Motor neuron (in vitro differentiated cells): Measurements from ENCODE around the gene ATXN10. TPM values are rescaled to one million over a fixed set of nuclear protein-coding genes. Genes with fewer than 3 reads are reported as not detected.

Source experiments
- ATAC-seq, 8 experiments: fragments of 200-7000 bp; cut with Tn5 transposase; replicated peaks in 6 of 8; 2 replicates each; pipeline ENCODE4 v1.8.0; 2021; ENCODE audit warnings: mild to moderate bottlenecking in 8 of 8, moderate library complexity in 8 of 8
- H3K27ac ChIP-seq, 2 donors: fragments of 250-450 bp; sonication (Bioruptor Pico); 2 replicates each; pipeline ENCODE4 v1.9.0; 2021; ENCODE audit warnings: antibody characterized with exemption in 2 of 2, mild to moderate bottlenecking in 2 of 2, moderate library complexity in 1 of 2
- H3K4me1 ChIP-seq, 2 donors: fragments of 250-450 bp; sonication (Bioruptor Pico); replicated peaks in 1 of 2; 2 replicates each; pipeline ENCODE4 v1.6.1; 2021; ENCODE audit warnings: antibody characterized with exemption in 2 of 2, mild to moderate bottlenecking in 2 of 2, moderate library complexity in 1 of 2
- H3K4me3 ChIP-seq, 5 donors: fragments of 250-450 bp; sonication (Bioruptor Pico); 2 replicates each; pipeline ENCODE4 v1.9.0; 2021; ENCODE audit warnings: antibody characterized with exemption in 5 of 5, mild to moderate bottlenecking in 5 of 5, moderate library complexity in 4 of 5
- WGBS, 10 experiments: fragments of 450-650 bp; shearing (Covaris generic); methylation state at CpG; one replicate each; pipeline ENCODE4 v1.0.0; 2022; 5-methylcytosine and 5-hydroxymethylcytosine counted together
- in situ Hi-C, 9 experiments: fragments of 400-800 bp; cut with MboI; loops; one replicate each; pipeline ENCODE4 v1.15.0; 2021; ENCODE audit warnings: low sequenced_read_pairs in 9 of 9, low pct_unique_long_range_greater_than_20kb in 2 of 9; ENCODE audit not compliant: unreplicated experiment in 9 of 9
- total RNA-seq, 8 experiments: library from RNA; unstranded; fragments of 300-600 nt; gene quantifications; 2 replicates each; pipeline versions ENCODE4 v1.2.3 to v1.2.4, GENCODE V29; 2022

Gene ATXN10
- total RNA-seq, 8 experiments from 2014 or later, result 61.1 to 122 (median 89.1) TPM

DNA sequence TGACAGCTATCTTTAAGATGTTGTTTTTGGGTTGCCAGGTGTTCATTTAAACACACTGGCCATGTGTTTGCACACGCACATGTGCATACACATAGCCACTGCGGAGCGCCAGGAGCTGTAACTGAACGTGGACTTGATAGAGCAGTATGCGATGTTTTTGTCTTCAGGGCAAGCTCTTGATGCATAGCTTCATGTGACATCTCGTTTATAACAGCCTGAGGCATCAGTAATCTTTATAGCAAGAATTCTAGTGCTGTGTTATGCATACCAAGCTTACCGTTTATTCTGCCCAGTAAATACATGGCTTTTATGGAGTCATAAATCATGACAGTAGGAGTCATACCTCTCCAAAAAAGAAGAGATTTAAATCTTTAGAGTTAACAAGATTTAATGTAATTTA lies 87.0 kb downstream of the ATXN10 start:
- Histone ChIP-seq H3K4me1 (peaks cover 0 to 8% of the 10 kb centered on the region in 2 donors), H3K27ac (no peak overlapping the region), H3K4me3 (no peak overlapping the region)
- in situ Hi-C loops, result no loop called here
- ATAC-seq, result peak in 3 of 8 experiments; percentile 20 to 80 (median 48)
- 2 to 100% (median 87%) methylated on average over 1 to 7 of the region's 7 CpGs for WGBS, 10 experiments

DNA sequence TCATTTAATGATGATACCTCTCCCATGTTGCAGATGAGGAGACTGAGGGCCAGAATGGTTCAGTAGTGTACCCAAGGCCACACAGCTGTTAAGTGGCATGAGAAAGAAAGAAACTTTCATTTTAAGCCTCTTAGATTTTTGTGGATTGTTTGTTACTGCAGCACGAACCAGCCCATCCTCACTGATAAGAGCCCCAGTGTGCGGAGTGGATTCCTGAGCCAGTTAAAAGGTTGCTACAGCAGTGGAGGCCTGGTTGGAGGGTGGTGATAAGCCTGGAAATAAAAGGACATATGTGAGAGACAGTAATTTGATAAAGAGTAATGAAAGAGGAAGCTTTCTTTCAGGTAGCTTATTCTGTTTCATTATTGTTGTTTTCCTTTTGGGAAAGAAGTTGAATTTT lies 89.0 kb downstream of the ATXN10 start:
- Histone ChIP-seq H3K4me3 (no peak overlapping the region), H3K4me1 (peaks cover 0 to 8% of the 10 kb centered on the region in 2 donors), H3K27ac (no peak overlapping the region)
- 100% methylated on average over 1 to 2 of the region's 2 CpGs; no CpG with 5 or more reads in 2 of the 10 experiments for WGBS, 10 experiments
- ATAC-seq, result no peak
- in situ Hi-C loops, result no loop called here

DNA sequence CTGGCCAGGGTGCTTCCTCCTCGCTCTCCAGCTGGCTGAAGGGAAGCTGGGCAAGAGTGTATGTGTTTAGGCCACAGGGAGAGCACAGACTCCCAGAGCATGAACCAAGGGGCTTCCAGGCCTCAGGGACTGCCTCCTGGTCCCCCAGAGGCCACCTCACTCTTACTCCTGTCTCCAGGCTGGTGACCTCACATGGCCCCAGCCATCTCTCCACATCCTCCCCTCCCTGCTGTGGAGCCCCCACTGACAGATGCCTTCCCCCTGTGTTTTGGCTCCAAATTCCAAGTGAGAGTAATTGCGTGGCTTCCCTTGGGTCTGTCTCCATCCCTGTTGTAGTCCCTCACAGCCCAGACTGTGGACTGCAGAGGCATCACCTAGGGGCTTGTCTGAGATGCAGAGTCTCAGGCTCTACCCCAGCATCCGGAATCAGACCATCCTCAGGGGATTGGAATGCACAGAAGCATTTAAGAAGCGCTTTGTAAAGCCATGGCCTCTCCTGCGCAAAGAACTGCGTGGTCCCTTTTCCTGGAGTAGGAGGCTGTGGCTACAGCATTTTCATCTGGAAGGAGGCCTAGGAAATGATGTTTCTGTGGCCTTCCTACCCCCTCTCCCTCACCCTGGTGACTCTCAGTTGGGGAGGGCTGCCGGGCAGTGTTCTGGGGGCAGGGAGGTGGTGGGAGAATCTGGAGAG lies 91.1 kb downstream of the ATXN10 start:
- Histone ChIP-seq H3K4me3 (no peak overlapping the region), H3K27ac (no peak overlapping the region), H3K4me1 (no peaks in the 10 kb centered on the region)
- in situ Hi-C loops, result no loop called here
- 90 to 100% (median 96%) methylated on average over 1 to 4 of the region's 7 CpGs; no CpG with 5 or more reads in 7 of the 10 experiments for WGBS, 10 experiments
- no peak for ATAC-seq

DNA sequence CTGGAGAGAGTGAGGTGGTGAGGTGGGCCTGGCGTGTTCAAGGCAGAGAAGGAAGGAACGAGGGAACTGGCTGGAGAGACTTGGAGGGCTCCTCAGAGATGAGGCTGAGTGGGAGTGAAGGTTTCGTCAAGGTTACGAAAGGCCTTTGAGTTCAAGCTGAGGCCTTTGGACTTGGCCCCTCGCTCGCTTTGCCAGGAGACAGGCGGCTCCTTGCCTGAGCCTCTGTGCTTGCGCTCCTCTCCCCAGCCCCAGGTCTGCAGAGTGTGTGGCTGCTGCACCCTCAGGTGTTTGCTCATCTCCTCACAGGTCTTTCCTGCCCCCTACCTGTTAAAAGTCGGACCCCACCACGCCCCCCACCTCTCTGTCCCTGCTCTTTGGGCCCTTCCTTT lies 91.6 kb downstream of the ATXN10 start:
- 93 to 100% (median 100%) methylated on average over 1 to 3 of the region's 10 CpGs; no CpG with 5 or more reads in 7 of the 10 experiments for WGBS, 10 experiments
- Histone ChIP-seq H3K4me3 (no peak overlapping the region), H3K4me1 (no peaks in the 10 kb centered on the region), H3K27ac (no peak overlapping the region)
- in situ Hi-C loops, result no loop called here
- ATAC-seq, result no peak

DNA sequence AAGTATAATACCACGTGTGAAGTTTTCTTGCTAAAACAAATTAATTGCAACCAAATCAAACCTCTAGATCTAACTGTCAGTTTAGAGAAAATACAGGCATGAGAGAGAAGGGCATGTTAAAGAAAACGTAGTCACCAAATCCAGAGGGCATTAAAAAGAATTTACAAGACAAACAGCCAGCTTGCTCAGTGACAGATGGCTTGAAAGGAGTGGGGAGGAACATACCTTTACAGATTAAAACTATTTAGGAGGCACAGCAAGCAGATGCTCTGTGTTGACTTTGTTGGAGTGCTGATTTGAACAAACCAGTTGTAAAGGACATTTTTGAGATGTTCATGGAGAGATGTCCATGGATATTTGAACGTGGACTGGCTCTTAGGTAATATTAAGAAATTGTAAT lies 96.9 kb downstream of the ATXN10 start:
- ATAC-seq, result no peak
- in situ Hi-C loops, result no loop called here
- H3K4me1 ChIP-seq, result no peaks in the 10 kb centered on the region
- no peak overlapping the region for H3K27ac ChIP-seq
- H3K4me3 ChIP-seq, result no peak overlapping the region
- 22 to 100% (median 55%) methylated on average over 1 to 3 of the region's 3 CpGs; no CpG with 5 or more reads in 1 of the 10 experiments for WGBS, 10 experiments

GRCh38 chr22:45769569-45770210 lies 98.1 kb downstream of the ATXN10 start:
- in situ Hi-C loops, result no loop called here
- no peak overlapping the region for H3K27ac ChIP-seq
- no peak for ATAC-seq
- H3K4me3 ChIP-seq, result no peak overlapping the region
- 0 to 100% (median 88%) methylated on average over 1 to 3 of the region's 3 CpGs for WGBS, 10 experiments
- H3K4me1 ChIP-seq, result no peaks in the 10 kb centered on the region

DNA sequence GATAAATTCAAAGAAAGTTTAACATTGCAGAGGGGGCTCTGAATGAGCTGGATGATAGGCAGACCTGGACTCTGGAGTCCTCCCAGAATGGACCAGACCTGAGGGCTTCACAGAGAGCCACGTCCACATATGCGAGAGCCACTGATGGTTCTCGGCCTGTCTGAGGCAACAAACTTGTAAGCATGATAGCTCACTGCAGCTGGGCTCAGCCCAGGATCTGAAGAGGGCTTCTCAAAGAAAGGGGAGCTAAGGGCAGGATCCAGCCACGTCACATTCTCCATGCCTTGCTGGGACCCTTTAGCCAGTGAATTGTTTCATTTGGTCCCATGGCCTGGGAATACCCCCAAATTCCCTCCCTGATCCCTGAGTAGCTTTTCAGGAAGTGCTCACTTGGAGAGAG lies 98.9 kb downstream of the ATXN10 start:
- 93% methylated on average over 3 of the region's 4 CpGs; no CpG with 5 or more reads in 9 of the 10 experiments for WGBS, 10 experiments
- Histone ChIP-seq H3K4me1 (no peaks in the 10 kb centered on the region), H3K4me3 (no peak overlapping the region), H3K27ac (no peak overlapping the region)
- no peak for ATAC-seq
- in situ Hi-C loops, result no loop called here

GRCh38 chr22:45771057-45771456 lies 99.4 kb downstream of the ATXN10 start:
- Histone ChIP-seq H3K4me1 (no peaks in the 10 kb centered on the region), H3K4me3 (no peak overlapping the region), H3K27ac (no peak overlapping the region)
- no peak for ATAC-seq
- in situ Hi-C loops, result no loop called here
- 84 to 100% (median 93%) methylated on average over 1 to 3 of the region's 3 CpGs; no CpG with 5 or more reads in 1 of the 10 experiments for WGBS, 10 experiments

GRCh38 chr22:45771711-45772110 lies 100.1 kb downstream of the ATXN10 start:
- Histone ChIP-seq H3K4me1 (no peaks in the 10 kb centered on the region), H3K27ac (no peak overlapping the region), H3K4me3 (no peak overlapping the region)
- 86 to 100% (median 100%) methylated on average over 2 of the region's 2 CpGs; no CpG with 5 or more reads in 7 of the 10 experiments for WGBS, 10 experiments
- ATAC-seq, result no peak
- in situ Hi-C loops, result no loop called here

DNA sequence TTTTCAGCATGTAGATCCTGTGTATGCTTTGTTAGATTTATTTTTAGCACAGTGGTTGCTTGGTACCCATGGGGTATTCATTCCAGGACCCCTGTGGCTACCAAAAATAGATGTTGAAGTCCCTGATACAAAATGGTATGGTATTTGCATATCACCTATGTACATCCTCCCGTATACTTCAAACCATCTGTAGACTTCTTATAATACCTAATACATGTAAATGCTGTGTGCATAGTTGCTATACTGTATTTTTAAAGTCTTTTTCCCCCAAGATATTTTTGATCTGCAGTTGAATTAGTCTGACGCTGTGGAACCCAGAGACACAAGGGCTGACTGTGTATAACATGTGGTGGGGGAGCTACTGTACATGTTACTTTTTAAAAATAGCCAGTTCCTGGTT lies 101.1 kb downstream of the ATXN10 start:
- 71 to 100% (median 92%) methylated on average over 1 to 2 of the region's 2 CpGs; no CpG with 5 or more reads in 3 of the 10 experiments for WGBS, 10 experiments
- H3K4me3 ChIP-seq, result no peak overlapping the region
- H3K4me1 ChIP-seq, result no peaks in the 10 kb centered on the region
- in situ Hi-C loops, result no loop called here
- ATAC-seq, result no peak
- H3K27ac ChIP-seq, result no peak overlapping the region

DNA sequence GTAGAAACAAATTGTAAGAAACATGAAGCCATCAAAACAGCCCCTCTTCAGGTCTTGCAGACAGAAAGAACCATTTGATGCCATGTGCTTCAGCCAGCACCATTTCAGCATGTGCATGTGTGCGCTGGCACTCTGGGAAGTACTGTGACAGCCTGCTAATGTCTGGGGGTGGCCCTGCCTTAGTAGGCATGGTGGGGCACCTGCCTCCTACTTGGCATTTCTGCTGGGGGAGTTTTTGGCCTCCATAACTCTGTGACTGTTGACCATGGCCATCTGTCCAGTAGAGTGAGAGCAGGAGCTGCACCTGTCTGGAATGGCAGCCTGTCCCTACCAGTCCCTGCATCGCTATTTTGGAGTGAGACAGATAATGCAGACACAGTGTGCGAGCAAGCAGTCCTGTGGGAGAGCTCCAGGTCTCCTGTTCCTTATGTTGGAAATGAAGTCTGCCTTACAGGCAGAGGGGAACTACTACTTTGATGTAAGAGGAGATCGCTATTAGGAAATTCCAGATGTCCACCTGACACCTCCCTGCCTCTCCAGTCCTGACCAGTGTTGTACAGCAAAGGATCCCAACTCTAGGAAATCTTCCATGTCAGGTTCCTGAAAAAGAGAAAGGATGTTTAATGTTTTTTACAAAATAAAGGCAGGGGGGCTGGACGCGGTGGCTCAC lies 102.5 kb downstream of the ATXN10 start:
- in situ Hi-C loops, result no loop called here
- H3K27ac ChIP-seq, result no peak overlapping the region
- WGBS, 10 experiments, result 92 to 100% (median 100%) methylated on average over 1 to 5 of the region's 6 CpGs; no CpG with 5 or more reads in 4 of the 10 experiments
- no peaks in the 10 kb centered on the region for H3K4me1 ChIP-seq
- H3K4me3 ChIP-seq, result no peak overlapping the region
- no peak for ATAC-seq

GRCh38 chr22:45775062-45775461 lies 103.4 kb downstream of the ATXN10 start:
- Histone ChIP-seq H3K4me1 (no peaks in the 10 kb centered on the region), H3K27ac (no peak overlapping the region), H3K4me3 (no peak overlapping the region)
- ATAC-seq, result no peak
- 0 to 100% (median 68%) methylated on average over 1 of the region's 1 CpG; no CpG with 5 or more reads in 6 of the 10 experiments for WGBS, 10 experiments
- in situ Hi-C loops, result no loop called here

DNA sequence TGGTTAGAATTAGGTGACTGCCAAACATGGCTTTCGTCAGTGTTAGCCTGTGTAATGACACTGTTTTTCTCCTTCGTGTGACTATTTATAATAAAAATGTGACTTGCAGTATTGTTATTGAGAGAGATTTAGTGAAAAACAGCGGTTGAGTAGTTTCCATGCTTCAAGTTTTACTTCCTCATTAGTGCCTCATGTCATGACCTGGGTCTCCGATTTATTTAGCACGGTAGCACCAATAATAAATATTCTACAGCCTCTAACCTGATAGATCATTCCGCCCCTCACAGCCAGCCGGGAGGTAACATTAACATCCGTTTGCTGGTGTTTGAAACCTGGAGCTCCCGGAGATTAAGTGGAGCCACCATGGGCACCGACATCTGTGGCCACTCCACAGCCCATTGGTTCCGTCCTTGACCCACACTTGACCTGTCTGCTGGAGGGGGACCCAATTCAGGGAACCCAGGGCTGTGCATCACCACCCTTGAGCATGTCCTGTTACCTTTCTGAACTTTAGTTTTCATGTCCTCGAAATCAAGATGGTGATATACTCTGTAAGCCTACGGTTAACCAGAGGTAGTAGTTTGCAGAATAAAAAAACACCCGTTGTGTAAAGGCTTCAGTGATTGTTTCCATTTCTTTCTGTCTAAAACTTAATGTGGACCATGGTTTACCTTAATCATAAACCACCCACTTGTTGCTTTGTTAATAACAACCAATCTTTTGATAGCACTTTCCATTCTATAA lies 104.1 kb downstream of the ATXN10 start:
- 53 to 100% (median 86%) methylated on average over 1 to 10 of the region's 14 CpGs for WGBS, 10 experiments
- Histone ChIP-seq H3K27ac (no peak overlapping the region), H3K4me3 (no peak overlapping the region), H3K4me1 (no peaks in the 10 kb centered on the region)
- in situ Hi-C loops, result no loop called here
- no peak for ATAC-seq
